DND-41 (cell line): ENCODE results near the gene BACH2.

ENCODE experiments used
- ATAC-seq: fragments of 200-7000 bp; cut with Tn5 transposase; 3 replicates; pipeline ENCODE4 v1.9.1; 2021; ENCODE audit warnings: low read depth; ENCODE audit not compliant: insufficient read depth
- DNase-seq: peaks from one replicate; pipeline ENCODE4 v3.0.0-alpha.2; 2020
- H2AFZ ChIP-seq: 2 replicates; pipeline ENCODE4 v1.6.0; 2012; ENCODE audit warnings: low read depth, low read length
- H3K27ac ChIP-seq: 2 replicates; pipeline ENCODE4 v1.5.1; 2012; ENCODE audit warnings: low read length, inconsistent platforms
- H3K27me3 ChIP-seq: fragments of 200-600 bp; sonication (generic); 2 replicates; pipeline ENCODE4 v1.6.0; 2012; ENCODE audit warnings: low read length, mild to moderate bottlenecking, inconsistent platforms; ENCODE audit not compliant: insufficient read depth, poor library complexity
- H3K36me3 ChIP-seq: 2 replicates; pipeline ENCODE4 v1.5.1; 2012; ENCODE audit warnings: low read length, inconsistent platforms; ENCODE audit not compliant: insufficient read depth
- H3K4me1 ChIP-seq: 2 replicates; pipeline ENCODE4 v1.5.1; 2012; ENCODE audit warnings: mild to moderate bottlenecking, low read length; ENCODE audit not compliant: insufficient read depth
- H3K4me2 ChIP-seq: 2 replicates; pipeline ENCODE4 v1.6.0; 2012; ENCODE audit warnings: mild to moderate bottlenecking, moderate library complexity, low read length, inconsistent platforms; ENCODE audit not compliant: insufficient read depth
- H3K4me3 ChIP-seq, 2 experiments: fragments of 200-600 bp in 1 of 2; shearing (Covaris generic) in 1 of 2; 2 replicates each; pipeline ENCODE4 v1.5.1; 2012 to 2016; ENCODE audit warnings: inconsistent platforms in 2 of 2, low read length in 2 of 2, mild to moderate bottlenecking in 2 of 2, low read depth in 1 of 2, moderate library complexity in 1 of 2
- H3K79me2 ChIP-seq: 2 replicates; pipeline ENCODE4 v1.6.0; 2012; ENCODE audit warnings: low read length, inconsistent platforms; ENCODE audit not compliant: insufficient read depth
- H3K9ac ChIP-seq: 2 replicates; pipeline ENCODE4 v1.6.0; 2012; ENCODE audit warnings: low read depth, mild to moderate bottlenecking, inconsistent platforms, low read length, moderate library complexity
- H3K9me3 ChIP-seq: 2 replicates; pipeline ENCODE4 v1.5.1; 2012; ENCODE audit warnings: low read length, moderate library complexity, mild to moderate bottlenecking, inconsistent platforms; ENCODE audit not compliant: insufficient read depth, severe bottlenecking
- H4K20me1 ChIP-seq: 2 replicates; pipeline ENCODE4 v1.6.0; 2012; ENCODE audit warnings: low read length; ENCODE audit not compliant: insufficient read depth
- CTCF ChIP-seq: IDR thresholded peaks from 2 replicates; pipeline ENCODE4 v1.5.1; 2012; ENCODE audit warnings: borderline replicate concordance, low read length, moderate library complexity, mild to moderate bottlenecking; ENCODE audit not compliant: poor library complexity, severe bottlenecking; ENCODE audit errors: extremely low read depth
- EZH2 ChIP-seq: IDR thresholded peaks from 3 replicates; pipeline ENCODE4 v1.6.1; 2012; ENCODE audit warnings: borderline replicate concordance, low read depth, mild to moderate bottlenecking, moderate library complexity, low read length, inconsistent platforms; ENCODE audit not compliant: severe bottlenecking

BACH2 gene

GRCh38 chr6:90301816-90302215 lies 5.2 kb upstream of the BACH2 start:
- H2AFZ ChIP-seq: no peak overlapping the region
- no peak for ATAC-seq
- no peaks in the 10 kb centered on the region for H3K9me3 ChIP-seq
- H3K79me2 ChIP-seq: no peaks in the 10 kb centered on the region
- peaks cover 6% of the 10 kb centered on the region for H3K4me1 ChIP-seq
- H3K36me3 ChIP-seq: no peaks in the 10 kb centered on the region
- H3K4me3 ChIP-seq: no peak overlapping the region
- TF ChIP-seq CTCF: no peak
- TF ChIP-seq EZH2: no peak
- H3K27ac ChIP-seq: no peak overlapping the region
- DNase-seq: no peak
- no peaks in the 10 kb centered on the region for H3K27me3 ChIP-seq
- no peak overlapping the region for H3K4me2 ChIP-seq
- H4K20me1 ChIP-seq: no peaks in the 10 kb centered on the region
- H3K9ac ChIP-seq: no peak overlapping the region

GRCh38 chr6:90298459-90299053 lies 1.9 kb upstream of the BACH2 start:
- DNase-seq (no peak), ATAC-seq (no peak)
- TF ChIP-seq CTCF (no peak), EZH2 (no peak)
- Histone ChIP-seq H3K4me3 (no peak overlapping the region), H3K27me3 (no peaks in the 10 kb centered on the region), H3K4me1 (peaks cover 17% of the 10 kb centered on the region), H3K27ac (no peak overlapping the region), H3K9me3 (no peaks in the 10 kb centered on the region), H3K36me3 (no peaks in the 10 kb centered on the region; the same call in 1 of the 2 replicates), H3K4me2 (no peak overlapping the region), H4K20me1 (no peaks in the 10 kb centered on the region), H3K79me2 (peaks cover 2% of the 10 kb centered on the region; the same call in 1 of the 2 replicates), H3K9ac (no peak overlapping the region), H2AFZ (no peak overlapping the region)

GRCh38 chr6:90297867-90298381 lies 1.3 kb upstream of the BACH2 start:
- H3K9ac ChIP-seq: no peak overlapping the region
- no peaks in the 10 kb centered on the region for H4K20me1 ChIP-seq
- H3K36me3 ChIP-seq: no peaks in the 10 kb centered on the region; the same call in 1 of the 2 replicates
- no peaks in the 10 kb centered on the region for H3K27me3 ChIP-seq
- peaks cover 2% of the 10 kb centered on the region; the same call in 1 of the 2 replicates for H3K79me2 ChIP-seq
- no peak for ATAC-seq
- DNase-seq: no peak
- no peaks in the 10 kb centered on the region for H3K9me3 ChIP-seq
- H3K27ac ChIP-seq: no peak overlapping the region
- no peak overlapping the region for H3K4me3 ChIP-seq
- H2AFZ ChIP-seq: no peak overlapping the region; the same call in 1 of the 2 replicates
- H3K4me2 ChIP-seq: no peak overlapping the region
- TF ChIP-seq EZH2 (no peak), CTCF (no peak)
- peaks cover 17% of the 10 kb centered on the region for H3K4me1 ChIP-seq
